AG09309 (cell line): ENCODE data around the gene FNBP1.
"Not testable (repeated sequence)": the region's sequence is repeated elsewhere in the genome, so short reads cannot be mapped to it uniquely, and the experiment has no call there.

Experiments
- DNase-seq: peaks from one replicate; pipeline ENCODE4 v3.0.0-alpha.2; 2010; ENCODE audit warnings: low read depth
- H3K4me3 ChIP-seq: 2 replicates; pipeline ENCODE4 v1.5.1; 2011; ENCODE audit warnings: mild to moderate bottlenecking, low read depth, low read length, moderate library complexity; ENCODE audit not compliant: control insufficient read depth
- CTCF ChIP-seq: IDR thresholded peaks from 2 replicates; pipeline ENCODE4 v1.5.1; 2011; ENCODE audit warnings: mild to moderate bottlenecking, low read depth, low read length, inconsistent platforms; ENCODE audit not compliant: insufficient read depth, control insufficient read depth; ENCODE audit errors: missing control alignments

Gene FNBP1

GRCh38 chr9:130023994-130024596 lies 18.9 kb downstream of the FNBP1 start:
- no peak for TF ChIP-seq CTCF
- no peak overlapping the region for H3K4me3 ChIP-seq
- no peak for DNase-seq

GRCh38 chr9:130023144-130023787 lies 19.7 kb downstream of the FNBP1 start:
- no peak for DNase-seq
- no peak for TF ChIP-seq CTCF
- no peak overlapping the region for H3K4me3 ChIP-seq

- no peak for DNase-seq
- H3K4me3 ChIP-seq: no peak overlapping the region
- TF ChIP-seq CTCF: no peak
These were observed 20.3 kb downstream of the FNBP1 start for GRCh38 chr9:130022566-130023143.

- not testable (repeated sequence) for DNase-seq, H3K4me3 ChIP-seq
These were observed 21.1 kb downstream of the FNBP1 start for GRCh38 chr9:130021842-130022241.

- no peak overlapping the region for H3K4me3 ChIP-seq
- DNase-seq: no peak
- TF ChIP-seq CTCF: no peak
These were observed 21.9 kb downstream of the FNBP1 start for GRCh38 chr9:130021123-130021522.

GRCh38 chr9:130020618-130021017 lies 22.4 kb downstream of the FNBP1 start:
- H3K4me3 ChIP-seq: no peak overlapping the region
- no peak for TF ChIP-seq CTCF
- no peak for DNase-seq

- no peak for DNase-seq
- no peak overlapping the region for H3K4me3 ChIP-seq
- TF ChIP-seq CTCF: no peak
These were observed 24.7 kb downstream of the FNBP1 start for GRCh38 chr9:130018265-130018664.

GRCh38 chr9:130017510-130017909 lies 25.5 kb downstream of the FNBP1 start:
- not testable (repeated sequence) for H3K4me3 ChIP-seq, DNase-seq
